ENCODE data around the gene ATP5PB. TPM values are rescaled to one million over a fixed set of nuclear protein-coding genes. Genes with fewer than 3 reads are reported as not detected.

The ATP5PB gene
- total and polyA plus RNA-seq, 4 donors = 143 to 257 (median 223) TPM

- no peaks in the 10 kb centered on the region for H3K36me3 ChIP-seq (ENCODE audit: control insufficient read depth in 4 of 4, insufficient read depth in 3 of 4, low read depth in 1 of 4, low read length in 3 of 4)
- no peaks in the 10 kb centered on the region for H3K4me1 ChIP-seq (ENCODE audit: control insufficient read depth in 4 of 4, insufficient read depth in 4 of 4, low read length in 3 of 4)
- H3K4me3 ChIP-seq (ENCODE audit: low read depth in 1 of 3, low read length in 3 of 3) = no peak overlapping the region
- H3K27me3 ChIP-seq (ENCODE audit: control insufficient read depth in 4 of 4, insufficient read depth in 4 of 4, low read length in 3 of 4) = no peaks in the 10 kb centered on the region
- no peaks in the 10 kb centered on the region for H3K9me3 ChIP-seq (ENCODE audit: control insufficient read depth in 4 of 4, low read length in 3 of 4)
- H3K9ac ChIP-seq (ENCODE audit: low read depth in 1 of 2, low read length in 2 of 2) = no peak overlapping the region
- no peak for DNase-seq (ENCODE audit: low spot score)
- no peak overlapping the region for H3K27ac ChIP-seq (ENCODE audit: low read depth in 1 of 2, low read length in 2 of 2)
- WGBS = 93% methylated on average over 7 of the region's 7 CpGs
- TF ChIP-seq CTCF (IDR thresholded peaks at IDR 0.05; ENCODE audit: low read depth, low read length, missing input control) (no peak), RXRA (IDR thresholded peaks at IDR 0.05) (no peak), EGR1 (IDR thresholded peaks at IDR 0.05; ENCODE audit: low read depth in 2 of 2) (no peak), FOXA2 (IDR thresholded peaks at IDR 0.05) (no peak), HNF4G (IDR thresholded peaks at IDR 0.05) (no peak), NR2F2 (IDR thresholded peaks at IDR 0.05) (no peak), JUND (IDR thresholded peaks at IDR 0.05) (no peak), HNF4A (conservative IDR thresholded peaks at IDR 0.05) (no peak), TAF1 (conservative IDR thresholded peaks at IDR 0.05) (no peak), MAX (IDR thresholded peaks at IDR 0.05) (no peak), GABPA (IDR thresholded peaks at IDR 0.05 in 1 of 2, conservative IDR thresholded peaks at IDR 0.05 in 1 of 2) (no peak), RAD21 (IDR thresholded peaks at IDR 0.05) (no peak), REST (IDR thresholded peaks at IDR 0.05) (no peak)
Measured at GRCh38 chr1:111491070-111491469, 41.8 kb downstream of the ATP5PB start.

- no peak for DNase-seq (ENCODE audit: low spot score)
- WGBS = 86% methylated on average over 4 of the region's 4 CpGs
- TF ChIP-seq ATF3 (IDR thresholded peaks at IDR 0.05) (no peak), RXRA (IDR thresholded peaks at IDR 0.05) (no peak), REST (IDR thresholded peaks at IDR 0.05) (no peak), FOXA2 (IDR thresholded peaks at IDR 0.05) (no peak), EGR1 (IDR thresholded peaks at IDR 0.05; ENCODE audit: low read depth in 2 of 2) (no peak), SP1 (IDR thresholded peaks at IDR 0.05) (no peak)
- Histone ChIP-seq H3K4me3 (ENCODE audit: low read depth in 1 of 3, low read length in 3 of 3) (no peak overlapping the region), H3K27me3 (ENCODE audit: control insufficient read depth in 4 of 4, insufficient read depth in 4 of 4, low read length in 3 of 4) (no peaks in the 10 kb centered on the region), H3K27ac (ENCODE audit: low read depth in 1 of 2, low read length in 2 of 2) (no peak overlapping the region), H3K9me3 (ENCODE audit: control insufficient read depth in 4 of 4, low read length in 3 of 4) (no peaks in the 10 kb centered on the region), H3K9ac (ENCODE audit: low read depth in 1 of 2, low read length in 2 of 2) (no peak overlapping the region), H3K4me1 (ENCODE audit: control insufficient read depth in 4 of 4, insufficient read depth in 4 of 4, low read length in 3 of 4) (no peaks in the 10 kb centered on the region), H3K36me3 (ENCODE audit: control insufficient read depth in 4 of 4, insufficient read depth in 3 of 4, low read depth in 1 of 4, low read length in 3 of 4) (no peaks in the 10 kb centered on the region)
Measured at GRCh38 chr1:111496398-111496797, 47.1 kb downstream of the ATP5PB start.
